HepG2 (cell line): ENCODE data around the gene RTBDN. TPM values are rescaled to one million over a fixed set of nuclear protein-coding genes. Genes with fewer than 3 reads are reported as not detected.
A peak's percentile ranks its signal among the peaks of the same experiment; 100 is the strongest.
"Not testable (repeated sequence)": the region's sequence is repeated elsewhere in the genome, so short reads cannot be mapped to it uniquely, and the experiment has no call there.

ENCODE experiments used
- ATAC-seq: fragments of 200-7000 bp; cut with Tn5 transposase; 3 replicates; pipeline ENCODE4 v1.9.1; 2020; ENCODE audit warnings: mild to moderate bottlenecking, moderate library complexity
- BruUV-seq: library from RNA; stranded (reverse); fragments of 400-500 nt; replicated peaks from 2 replicates; lab custom pipeline; 2021; lab: Mats Ljungman, UMichigan
- CTCF ChIA-PET: fragments of 300-600 bp; formaldehyde crosslinking; extraction: SDS; loops from one replicate; lab custom pipeline; 2021; ENCODE audit warnings: low total read pairs, inconsistent platforms, low intra/inter-chr PET ratio; lab: Yijun Ruan, JAX
- POLR2A ChIA-PET: fragments of 350-600 bp; sonication (Branson Sonifier 250); formaldehyde crosslinking; loops from one replicate; lab custom pipeline; 2020; ENCODE audit warnings: antibody characterized with exemption, inconsistent platforms; lab: Yijun Ruan, JAX
- DNase-seq: peaks from one replicate; pipeline ENCODE4 v3.0.0-alpha.2; 2015; ENCODE audit warnings: low spot score
- FAIRE-seq: peaks from 3 replicates; lab custom pipeline; 2011; peaks lifted over from hg19 to GRCh38; lab: Jason Lieb, UNC
- H2AFZ ChIP-seq: one replicate; pipeline ENCODE4 v1.6.1; 2011; ENCODE audit warnings: low read length, inconsistent platforms
- H3K27ac ChIP-seq: fragments of 300-600 bp; 3 replicates; pipeline ENCODE4 v1.8.0; 2011; ENCODE audit warnings: mixed run types, mild to moderate bottlenecking, mixed read lengths, low read length, inconsistent platforms; ENCODE audit not compliant: insufficient read depth; ENCODE audit errors: extremely low read length
- H3K27me3 ChIP-seq, 2 experiments: fragments of 200-600 bp in 1 of 2; 2 replicates in 1 of 2; 3 replicates in 1 of 2; pipeline versions ENCODE4 v1.6.0 to v1.8.0; 2011; ENCODE audit warnings: low read length in 2 of 2, mild to moderate bottlenecking in 2 of 2, moderate library complexity in 2 of 2, inconsistent platforms in 1 of 2; ENCODE audit not compliant: insufficient read depth in 2 of 2, control insufficient read depth in 1 of 2
- H3K36me3 ChIP-seq, 2 experiments: fragments of 200-600 bp in 1 of 2; replicated peaks in 1 of 2; 2 replicates in 1 of 2; 3 replicates in 1 of 2; pipeline versions ENCODE4 v1.5.1 to v1.8.0; 2011; ENCODE audit warnings: low read length in 2 of 2, inconsistent platforms in 1 of 2; ENCODE audit not compliant: insufficient read depth in 2 of 2, control insufficient read depth in 1 of 2
- H3K4me1 ChIP-seq: 2 replicates; pipeline ENCODE4 v1.5.1; 2012; ENCODE audit warnings: low read length, inconsistent platforms; ENCODE audit not compliant: insufficient read depth
- H3K4me2 ChIP-seq: 2 replicates; pipeline ENCODE4 v1.6.0; 2011; ENCODE audit warnings: low read depth, low read length, inconsistent platforms
- H3K4me3 ChIP-seq, 3 experiments: fragments of 200-600 bp in 1 of 3; sonication (generic), shearing (Covaris generic) in 1 of 3; replicated peaks in 1 of 3; 2 replicates each; pipeline ENCODE4 v1.5.1; 2011 to 2016; ENCODE audit warnings: low read length in 3 of 3, inconsistent platforms in 2 of 3, low read depth in 2 of 3, mild to moderate bottlenecking in 2 of 3, control low read depth in 1 of 3, mixed read lengths in 1 of 3; ENCODE audit not compliant: insufficient read depth in 1 of 3
- H3K79me2 ChIP-seq: one replicate; pipeline ENCODE4 v1.6.1; 2011; ENCODE audit warnings: low read length, inconsistent platforms; ENCODE audit not compliant: insufficient read depth
- H3K9ac ChIP-seq: 2 replicates; pipeline ENCODE4 v1.6.0; 2011; ENCODE audit warnings: mild to moderate bottlenecking, low read depth, low read length, inconsistent platforms; ENCODE audit not compliant: insufficient read depth
- H3K9me3 ChIP-seq: 2 replicates; pipeline ENCODE4 v1.5.1; 2012; ENCODE audit warnings: mild to moderate bottlenecking, low read length
- H4K20me1 ChIP-seq: 2 replicates; pipeline ENCODE4 v1.6.0; 2011; ENCODE audit warnings: inconsistent platforms, mild to moderate bottlenecking, low read length, moderate library complexity; ENCODE audit not compliant: insufficient read depth
- MATR3 ChIP-seq: sonication (generic); formaldehyde crosslinking; IDR thresholded peaks from 2 replicates; pipeline ENCODE4 v1.4.0; 2020; ENCODE audit warnings: missing genetic modification reagents
- SCMH1 ChIP-seq: sonication (generic); formaldehyde crosslinking; IDR thresholded peaks from 2 replicates; pipeline ENCODE4 v1.9.0; 2021; ENCODE audit warnings: missing genetic modification reagents, mild to moderate bottlenecking, borderline replicate concordance
- ZNF577 ChIP-seq: sonication (generic); formaldehyde crosslinking; IDR thresholded peaks from 2 replicates; pipeline ENCODE4 v1.4.0; 2020; ENCODE audit warnings: mild to moderate bottlenecking, low read depth, missing genetic modification reagents, borderline replicate concordance
- ZNF616 ChIP-seq: sonication (generic); formaldehyde crosslinking; IDR thresholded peaks from 2 replicates; pipeline ENCODE4 v1.5.0; 2020; ENCODE audit warnings: low read depth, mild to moderate bottlenecking, missing genetic modification reagents
- WGBS: methylation state at CpG from one replicate; pipeline ENCODE4 v1.1.6; 2017; ENCODE audit warnings: low lambda C conversion rate; 5-methylcytosine and 5-hydroxymethylcytosine counted together
- in situ Hi-C: cut with HindIII; loops from 2 replicates; pipeline ENCODE4 v1.10.0; 2017; ENCODE audit warnings: low pct_unique_long_range_greater_than_20kb; ENCODE audit not compliant: extremely low pct_ligation_motif_present
- intact Hi-C: fragments of 100-400 bp; cut with micrococcal nuclease; formaldehyde crosslinking; loops from one replicate; pipeline ENCODE4 v1.10.0; 2022; ENCODE audit not compliant: unreplicated experiment
- polyA plus RNA-seq, 8 experiments: library from polyadenylated mRNA; depleted of rRNA in 3 of 8; stranded (reverse) in 7 of 8; unstranded in 1 of 8; fragments of >200 nt; fragmentation: Illumina TruSeq in 4 of 8; extraction: Trizol in 4 of 8; gene quantifications; 2 replicates each; pipeline versions ENCODE4 v1.2.1 to v1.2.3, GENCODE V29; 2011 to 2016; ENCODE audit warnings: low read depth in 4 of 8, missing spikeins in 1 of 8, mixed read lengths in 1 of 8; ENCODE audit not compliant: insufficient read depth in 1 of 8
- total RNA-seq, 5 experiments: library from RNA; depleted of rRNA; stranded (reverse); fragments of >200 nt; fragmentation: Illumina TruSeq; extraction: Trizol; gene quantifications; 2 replicates each; pipeline ENCODE4 v1.2.3, GENCODE V29; 2016; ENCODE audit warnings: low read depth in 1 of 5
- TF ChIP-seq, protein P1 (sequence below): sonication (generic); formaldehyde crosslinking; IDR thresholded peaks from 2 replicates; pipeline ENCODE4 v1.4.0; 2020; ENCODE audit warnings: missing genetic modification reagents, borderline replicate concordance

The RTBDN gene
- total and polyA plus RNA-seq, 2 of the 13 experiments (the other 11 are each of a cell fraction or from before 2014, with no cell fraction given) = 0.27 to 0.48 TPM

DNA sequence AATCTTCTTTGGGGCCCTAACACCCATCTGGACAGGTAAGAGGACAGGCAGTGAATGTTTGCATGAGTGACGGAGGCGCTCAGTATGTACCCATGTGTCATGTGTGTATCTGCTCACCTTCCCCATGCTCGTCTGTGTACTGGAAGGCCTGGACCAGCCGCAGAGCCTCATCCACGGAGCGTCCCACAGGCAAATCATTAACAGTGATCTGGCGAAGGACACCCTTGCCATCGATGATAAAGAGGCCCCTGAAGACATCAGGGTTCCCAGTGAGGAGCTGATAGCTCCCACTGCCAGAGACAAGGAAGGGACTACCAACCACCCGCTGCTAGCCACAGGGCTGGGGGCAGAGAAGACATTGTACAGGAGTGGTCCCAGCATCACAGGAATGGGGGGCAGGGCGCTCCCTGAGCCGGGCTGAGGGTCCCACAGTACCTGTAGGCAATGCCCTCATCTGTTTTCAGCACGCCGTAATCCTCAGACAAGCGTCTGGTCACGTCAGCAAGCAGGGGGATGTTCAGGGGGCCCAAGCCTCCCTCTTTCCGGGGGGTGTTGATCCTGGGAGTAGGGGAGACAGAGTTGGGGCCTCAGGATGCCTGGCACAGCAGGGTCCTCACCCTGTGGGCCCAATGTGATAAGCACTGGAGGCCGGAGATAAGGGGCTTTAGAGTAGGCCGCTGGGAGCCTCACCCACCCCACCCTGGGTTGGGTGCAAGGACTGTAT lies 34.5 kb downstream of the RTBDN start:
- intact Hi-C loops = no loop called here
- no TSS peak for BruUV-seq
- peak overlapping the region; percentile 99; the same call in 1 of the 2 replicates for H3K9ac ChIP-seq
- peaks cover 5% of the 10 kb centered on the region; the same call in 1 of the 2 replicates for H4K20me1 ChIP-seq
- FAIRE-seq (no peak), DNase-seq (no peak), ATAC-seq (no peak)
- peak overlapping the region; percentile 92 for H3K27ac ChIP-seq
- WGBS = 100% methylated on average over 11 of the region's 18 CpGs
- H2AFZ ChIP-seq = no peak overlapping the region
- ChIA-PET CTCF (no interaction called here), POLR2A (interaction anchor here (0.7 to 4.0 kb wide), 5 partner anchors 8 to 66 kb away, joined by 3 to 47 read pairs (median 5); partner anchors contain the start of gene JUNB)
- H3K4me2 ChIP-seq = peak overlapping the region; percentile 88
- H3K9me3 ChIP-seq = no peaks in the 10 kb centered on the region
- H3K27me3 ChIP-seq = no peaks in the 10 kb centered on the region; a peak in 1 of 5 replicates
- H3K4me3 ChIP-seq = peak overlapping the region; percentile 81 to 100 (median 93); a peak in 3 of 6 replicates
- peaks cover 14% of the 10 kb centered on the region for H3K79me2 ChIP-seq
- H3K4me1 ChIP-seq = peaks cover 33% of the 10 kb centered on the region
- in situ Hi-C loops = loop anchor here (5.0 kb wide), 1 partner anchor 33 kb away; no protein-coding TSS in a partner anchor
- peaks cover 2 to 12% of the 10 kb centered on the region in 2 experiments; a peak in 4 of 5 replicates for H3K36me3 ChIP-seq
- no peak for TF ChIP-seq MATR3 (CRISPR knock-in tag)
- TF ChIP-seq ZNF577 (CRISPR knock-in tag) = no peak
- TF ChIP-seq ZNF616 (CRISPR knock-in tag) = no peak
- no peak for TF ChIP-seq SCMH1 (CRISPR knock-in tag)
- TF ChIP-seq, protein P1, sequence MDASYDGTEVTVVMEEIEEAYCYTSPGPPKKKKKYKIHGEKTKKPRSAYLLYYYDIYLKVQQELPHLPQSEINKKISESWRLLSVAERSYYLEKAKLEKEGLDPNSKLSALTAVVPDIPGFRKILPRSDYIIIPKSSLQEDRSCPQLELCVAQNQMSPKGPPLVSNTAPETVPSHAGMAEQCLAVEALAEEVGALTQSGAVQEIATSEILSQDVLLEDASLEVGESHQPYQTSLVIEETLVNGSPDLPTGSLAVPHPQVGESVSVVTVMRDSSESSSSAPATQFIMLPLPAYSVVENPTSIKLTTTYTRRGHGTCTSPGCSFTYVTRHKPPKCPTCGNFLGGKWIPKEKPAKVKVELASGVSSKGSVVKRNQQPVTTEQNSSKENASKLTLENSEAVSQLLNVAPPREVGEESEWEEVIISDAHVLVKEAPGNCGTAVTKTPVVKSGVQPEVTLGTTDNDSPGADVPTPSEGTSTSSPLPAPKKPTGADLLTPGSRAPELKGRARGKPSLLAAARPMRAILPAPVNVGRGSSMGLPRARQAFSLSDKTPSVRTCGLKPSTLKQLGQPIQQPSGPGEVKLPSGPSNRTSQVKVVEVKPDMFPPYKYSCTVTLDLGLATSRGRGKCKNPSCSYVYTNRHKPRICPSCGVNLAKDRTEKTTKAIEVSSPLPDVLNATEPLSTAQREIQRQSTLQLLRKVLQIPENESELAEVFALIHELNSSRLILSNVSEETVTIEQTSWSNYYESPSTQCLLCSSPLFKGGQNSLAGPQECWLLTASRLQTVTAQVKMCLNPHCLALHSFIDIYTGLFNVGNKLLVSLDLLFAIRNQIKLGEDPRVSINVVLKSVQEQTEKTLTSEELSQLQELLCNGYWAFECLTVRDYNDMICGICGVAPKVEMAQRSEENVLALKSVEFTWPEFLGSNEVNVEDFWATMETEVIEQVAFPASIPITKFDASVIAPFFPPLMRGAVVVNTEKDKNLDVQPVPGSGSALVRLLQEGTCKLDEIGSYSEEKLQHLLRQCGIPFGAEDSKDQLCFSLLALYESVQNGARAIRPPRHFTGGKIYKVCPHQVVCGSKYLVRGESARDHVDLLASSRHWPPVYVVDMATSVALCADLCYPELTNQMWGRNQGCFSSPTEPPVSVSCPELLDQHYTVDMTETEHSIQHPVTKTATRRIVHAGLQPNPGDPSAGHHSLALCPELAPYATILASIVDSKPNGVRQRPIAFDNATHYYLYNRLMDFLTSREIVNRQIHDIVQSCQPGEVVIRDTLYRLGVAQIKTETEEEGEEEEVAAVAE (CRISPR knock-in tag) = no peak

DNA sequence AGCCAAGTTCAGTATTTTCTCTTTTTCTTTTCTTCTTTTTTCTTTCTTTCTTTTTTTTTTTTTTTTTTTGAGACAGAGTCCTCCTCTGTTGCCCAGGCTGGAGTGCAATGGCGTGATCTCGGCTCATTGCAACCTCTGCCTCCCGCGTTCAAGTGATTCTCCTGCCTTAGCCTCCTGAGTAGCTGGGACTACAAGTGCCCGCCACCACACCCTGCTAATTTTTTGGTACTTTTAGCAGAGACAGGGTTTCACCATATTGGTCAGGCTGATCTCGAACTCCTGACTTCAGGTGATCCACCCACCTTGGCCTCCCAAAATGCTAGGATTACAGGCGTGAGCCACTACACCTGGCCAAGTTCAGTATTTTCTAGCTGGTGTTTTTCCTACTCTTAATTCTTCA lies 36.8 kb downstream of the RTBDN start:
- WGBS = 98% methylated on average over 7 of the region's 7 CpGs
- ChIA-PET POLR2A (interaction anchor here (0.7 to 1.8 kb wide), 4 partner anchors 9 to 53 kb away, joined by 3 to 9 read pairs (median 4); partner anchors contain the start of gene RNASEH2A), CTCF (interaction anchor here (2.5 to 3.7 kb wide), 2 partner anchors 19 to 32 kb away, joined by 34 to 54 read pairs; no protein-coding TSS in a partner anchor)
- intact Hi-C loops, H2AFZ ChIP-seq, H3K27me3 ChIP-seq, FAIRE-seq, ATAC-seq, H3K27ac ChIP-seq, in situ Hi-C loops, H3K9me3 ChIP-seq, H4K20me1 ChIP-seq, H3K4me2 ChIP-seq, BruUV-seq, H3K4me3 ChIP-seq, H3K9ac ChIP-seq, DNase-seq: not testable (repeated sequence)
- peaks cover 17% of the 10 kb centered on the region for H3K79me2 ChIP-seq
- peaks cover 44% of the 10 kb centered on the region for H3K4me1 ChIP-seq
- peaks cover 2 to 12% of the 10 kb centered on the region in 2 experiments; a peak in 4 of 5 replicates for H3K36me3 ChIP-seq
